Stomach (tissue), 9 donors: ENCODE measurements around the gene PEMT. TPM values are rescaled to one million over a fixed set of nuclear protein-coding genes. Genes with fewer than 3 reads are reported as not detected.

ENCODE experiments used
- DNase-seq, 2 donors: peaks; one replicate each; pipeline versions ENCODE4 v3.0.0 to v3.0.0-alpha.2; 2013 to 2019
- H3K27ac ChIP-seq, 5 donors: fragments of 200-600 bp in 4 of 5; sonication (generic) in 4 of 5; one replicate each; pipeline ENCODE4 v1.5.1; 2013 to 2019; ENCODE audit warnings: mild to moderate bottlenecking in 1 of 5, moderate library complexity in 1 of 5
- H3K27me3 ChIP-seq, 3 donors: fragments of 200-600 bp; sonication (generic); one replicate each; pipeline ENCODE4 v1.5.1; 2017 to 2019; ENCODE audit warnings: mixed run types in 1 of 3
- H3K36me3 ChIP-seq, 4 donors: fragments of 200-600 bp; sonication (generic); 1 replicate in 3 of 4; 2 replicates in 1 of 4; pipeline ENCODE4 v1.5.1; 2016 to 2019
- H3K4me1 ChIP-seq, 4 donors: fragments of 200-600 bp; sonication (generic); one replicate each; pipeline ENCODE4 v1.5.1; 2016 to 2019
- H3K4me3 ChIP-seq, 4 donors: fragments of 200-600 bp; sonication (generic) in 3 of 4; one replicate each; pipeline ENCODE4 v1.5.1; 2016 to 2019; ENCODE audit warnings: mild to moderate bottlenecking in 1 of 4
- H3K9me3 ChIP-seq, 4 donors: fragments of 200-600 bp; sonication (generic); one replicate each; pipeline ENCODE4 v1.5.1; 2016 to 2019
- CTCF ChIP-seq, 7 experiments: fragments of 450-650 bp in 4 of 7; fragments of 200-600 bp in 3 of 7; sonication (generic) in 3 of 7; IDR thresholded peaks; one replicate each; pipeline ENCODE4 v1.5.1; 2016 to 2019; ENCODE audit warnings: antibody characterized with exemption in 7 of 7, control low read depth in 2 of 7, mild to moderate bottlenecking in 1 of 7
- EP300 ChIP-seq: sonication (generic); formaldehyde crosslinking; IDR thresholded peaks from one replicate; pipeline ENCODE4 v1.6.1; 2017; ENCODE audit warnings: antibody characterized with exemption
- POLR2A ChIP-seq, 4 donors: fragments of 450-650 bp; IDR thresholded peaks; one replicate each; pipeline ENCODE4 v1.6.1; 2016; ENCODE audit warnings: antibody characterized with exemption in 4 of 4, control low read depth in 2 of 4, mild to moderate bottlenecking in 1 of 4, moderate library complexity in 1 of 4
- POLR2AphosphoS5 ChIP-seq, 3 donors: sonication (generic); formaldehyde crosslinking; IDR thresholded peaks; one replicate each; pipeline ENCODE4 v1.6.1; 2016; ENCODE audit warnings: antibody characterized with exemption in 3 of 3
- WGBS, 5 donors: extraction: QIAGEN DNeasy Blood & Tissue Kit in 3 of 5; methylation state at CpG; one replicate each; pipeline versions ENCODE4 v1.1.5 to v1.1.7; 2013 to 2018; 5-methylcytosine and 5-hydroxymethylcytosine counted together
- intact Hi-C: fragments of 100-400 bp; cut with DNase I; formaldehyde crosslinking; loops from one replicate; pipeline ENCODE4 v1.15.1; 2023; ENCODE audit warnings: low total_unique reads
- polyA plus RNA-seq, 3 donors: library from polyadenylated mRNA; stranded (reverse); fragments of 200-250 nt; gene quantifications; one replicate each; pipeline ENCODE4 v1.2.3, GENCODE V29; 2013
- total RNA-seq, 5 donors: library from RNA; depleted of rRNA; stranded (reverse); fragments of >200 nt; gene quantifications; one replicate each; pipeline versions ENCODE4 v1.1.0 to v1.2.3, GENCODE V29; 2014 to 2016
- donor health status: healthy with polysubstance abuse.
- donor health status: Bipolar disorder and iron deficiency.
- donor health status: healthy.

Gene PEMT
- total and polyA plus RNA-seq, 8 donors: 7.0 to 44.6 (median 27.0) TPM

- H3K4me1 ChIP-seq: peaks cover 0 to 15% (median 4%) of the 10 kb centered on the region in 4 donors
- TF ChIP-seq EP300: no peak
- TF ChIP-seq POLR2A (IDR thresholded peaks at IDR 0.05): no peak
- TF ChIP-seq CTCF (IDR thresholded peaks at IDR 0.05): no peak
- TF ChIP-seq POLR2AphosphoS5 (IDR thresholded peaks at IDR 0.05): no peak
- no peaks in the 10 kb centered on the region for H3K27me3 ChIP-seq
- H3K4me3 ChIP-seq: no peak overlapping the region
- no peak overlapping the region for H3K27ac ChIP-seq
- intact Hi-C loops: no loop called here
- no peaks in the 10 kb centered on the region for H3K9me3 ChIP-seq
- WGBS, 5 donors: 71 to 87% (median 77%) methylated on average over 14 to 29 of the region's 29 CpGs
- peaks cover 0 to 7% (median 0%) of the 10 kb centered on the region in 4 donors for H3K36me3 ChIP-seq
- DNase-seq: peak in 1 of 2 donors; percentile 52
Measured at GRCh38 chr17:17511881-17512858, 79.3 kb downstream of the PEMT start.

GRCh38 chr17:17511293-17511741 is 80.2 kb downstream of the PEMT start:
- Histone ChIP-seq H3K27me3 (no peaks in the 10 kb centered on the region), H3K27ac (no peak overlapping the region), H3K4me3 (no peak overlapping the region), H3K4me1 (peaks cover 0 to 24% (median 12%) of the 10 kb centered on the region in 4 donors), H3K36me3 (peaks cover 0 to 7% (median 0%) of the 10 kb centered on the region in 4 donors), H3K9me3 (no peaks in the 10 kb centered on the region)
- no peak for DNase-seq
- intact Hi-C loops: no loop called here
- WGBS, 5 donors: 76 to 90% (median 83%) methylated on average over 7 to 12 of the region's 12 CpGs
- no peak for TF ChIP-seq POLR2A (IDR thresholded peaks at IDR 0.05)

DNA sequence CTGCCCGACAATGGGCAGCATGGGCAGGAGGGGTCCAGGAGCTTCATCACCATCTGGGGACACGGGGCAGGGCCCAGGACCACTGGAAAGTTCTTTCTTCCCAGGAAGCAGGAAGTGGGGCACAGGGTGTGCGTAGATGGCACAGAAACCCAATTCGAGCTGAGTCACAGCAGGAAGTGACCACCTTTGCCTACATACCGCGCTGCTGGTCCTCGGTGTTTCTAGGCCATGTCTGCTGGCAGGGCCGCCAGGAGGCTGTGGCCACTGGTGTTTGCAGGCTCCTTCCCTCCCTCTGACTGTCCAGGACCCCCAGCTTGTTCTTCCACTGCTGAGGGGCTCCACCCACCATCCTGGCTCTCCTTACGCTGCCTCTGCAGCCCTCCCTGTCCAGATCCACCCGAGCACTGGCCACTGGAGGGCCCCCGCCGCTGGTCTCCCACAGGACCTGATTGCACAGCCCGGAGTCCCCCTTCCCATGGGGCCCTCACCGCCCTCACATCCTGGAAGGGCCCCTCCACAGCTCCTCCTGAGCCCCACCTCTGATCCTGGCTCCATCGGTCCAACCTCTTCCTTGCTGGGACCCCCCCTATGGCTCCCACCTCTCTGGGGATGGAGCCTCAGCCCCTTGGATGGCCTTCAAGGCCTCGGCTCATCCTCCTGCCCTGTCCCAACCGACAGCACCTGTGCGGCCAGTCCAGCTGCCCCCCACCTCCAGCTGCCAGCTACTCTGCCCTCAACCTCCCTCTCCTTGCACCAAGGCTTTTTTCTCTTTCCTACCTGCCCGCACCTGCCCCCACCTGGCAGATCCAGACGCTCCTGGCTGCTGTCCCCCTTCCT is 80.8 kb downstream of the PEMT start:
- no peaks in the 10 kb centered on the region for H3K9me3 ChIP-seq
- H3K27me3 ChIP-seq: no peaks in the 10 kb centered on the region
- no peak for DNase-seq
- H3K36me3 ChIP-seq: peaks cover 0 to 7% (median 0%) of the 10 kb centered on the region in 4 donors
- peaks cover 0 to 24% (median 13%) of the 10 kb centered on the region in 4 donors for H3K4me1 ChIP-seq
- TF ChIP-seq EP300: no peak
- TF ChIP-seq POLR2AphosphoS5 (IDR thresholded peaks at IDR 0.05): no peak
- TF ChIP-seq POLR2A (IDR thresholded peaks at IDR 0.05): no peak
- no peak for TF ChIP-seq CTCF (IDR thresholded peaks at IDR 0.05)
- WGBS, 5 donors: 88 to 91% (median 91%) methylated on average over 16 to 20 of the region's 20 CpGs
- no peak overlapping the region for H3K4me3 ChIP-seq
- intact Hi-C loops: no loop called here
- H3K27ac ChIP-seq: no peak overlapping the region

- 91 to 95% (median 92%) methylated on average over 19 to 21 of the region's 21 CpGs for WGBS, 5 donors
- no peaks in the 10 kb centered on the region for H3K9me3 ChIP-seq
- intact Hi-C loops: loop anchor here (5.0 to 10.0 kb wide), 2 partner anchors 62 to 105 kb away; no protein-coding TSS in a partner anchor
- H3K4me3 ChIP-seq: no peak overlapping the region
- peaks cover 0 to 7% (median 0%) of the 10 kb centered on the region in 4 donors for H3K36me3 ChIP-seq
- no peak overlapping the region for H3K27ac ChIP-seq
- TF ChIP-seq POLR2AphosphoS5 (IDR thresholded peaks at IDR 0.05): no peak
- TF ChIP-seq EP300: no peak
- TF ChIP-seq POLR2A (IDR thresholded peaks at IDR 0.05): no peak
- no peak for TF ChIP-seq CTCF (IDR thresholded peaks at IDR 0.05)
- no peaks in the 10 kb centered on the region for H3K27me3 ChIP-seq
- H3K4me1 ChIP-seq: peaks cover 0 to 24% (median 13%) of the 10 kb centered on the region in 4 donors
- DNase-seq: no peak
Measured at GRCh38 chr17:17509601-17510425, 81.7 kb downstream of the PEMT start.
